Keratinocyte (primary cell): ENCODE measurements around the gene AANAT.

ENCODE experiments used
- CTCF ChIP-seq, 3 experiments: IDR thresholded peaks in 1 of 3; conservative IDR thresholded peaks in 1 of 3; optimal IDR thresholded peaks in 1 of 3; 2 replicates in 2 of 3; 3 replicates in 1 of 3; pipeline versions ENCODE3 to v1.5.1; 2011; ENCODE audit warnings: low read length in 3 of 3, mild to moderate bottlenecking in 3 of 3, moderate library complexity in 2 of 3, control low read depth in 1 of 3, inconsistent platforms in 1 of 3; ENCODE audit not compliant: insufficient read depth in 2 of 3; ENCODE audit errors: extremely low read depth in 1 of 3
- EZH2 ChIP-seq: IDR thresholded peaks from one replicate; pipeline ENCODE4 v1.6.1; 2012; ENCODE audit warnings: inconsistent platforms, mild to moderate bottlenecking, low read length, moderate library complexity

GRCh38 chr17:76515274-76515949 lies 48.0 kb downstream of the AANAT start:
- TF ChIP-seq CTCF (optimal IDR thresholded peaks at IDR 0.05 in 1 of 3, IDR thresholded peaks at IDR 0.05 in 1 of 3, conservative IDR thresholded peaks at IDR 0.05 in 1 of 3; ENCODE audit: extremely low read depth in 1 of 3, insufficient read depth in 2 of 3, low read length in 3 of 3) (no peak), EZH2 (no peak)
